ENCODE data around the gene PSMF1.
"Not testable (repeated sequence)": the region's sequence is repeated elsewhere in the genome, so short reads cannot be mapped to it uniquely, and the experiment has no call there.

Gene PSMF1

GRCh38 chr20:1122388-1123315 lies 4.2 kb downstream of the PSMF1 start:
- DNase-seq (ENCODE audit: low read depth), result peak; percentile 36

GRCh38 chr20:1123666-1124065 lies 5.3 kb downstream of the PSMF1 start:
- no peak for DNase-seq (ENCODE audit: low read depth)

- no peak for DNase-seq (ENCODE audit: low read depth)
These were observed 6.0 kb downstream of the PSMF1 start for GRCh38 chr20:1124421-1124820.

DNA sequence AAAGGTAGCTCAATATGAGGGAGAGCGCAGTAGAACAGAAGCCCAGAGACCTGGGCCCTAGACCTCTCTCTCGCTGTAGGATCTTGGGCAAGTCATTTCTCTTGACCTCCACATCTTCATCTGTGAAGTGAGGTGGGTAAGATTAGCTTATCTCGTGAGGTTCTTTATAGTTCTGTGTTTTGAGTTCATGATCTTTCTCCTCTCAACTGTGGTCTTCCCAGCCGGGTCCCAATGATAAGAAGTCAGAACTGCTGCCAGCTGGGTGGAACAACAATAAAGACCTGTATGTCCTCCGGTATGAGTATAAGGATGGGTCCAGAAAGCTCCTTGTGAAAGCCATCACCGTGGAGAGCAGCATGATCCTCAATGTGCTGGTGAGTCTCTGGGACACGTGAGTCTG lies 6.9 kb downstream of the PSMF1 start:
- DNase-seq (ENCODE audit: low read depth), result no peak

DNA sequence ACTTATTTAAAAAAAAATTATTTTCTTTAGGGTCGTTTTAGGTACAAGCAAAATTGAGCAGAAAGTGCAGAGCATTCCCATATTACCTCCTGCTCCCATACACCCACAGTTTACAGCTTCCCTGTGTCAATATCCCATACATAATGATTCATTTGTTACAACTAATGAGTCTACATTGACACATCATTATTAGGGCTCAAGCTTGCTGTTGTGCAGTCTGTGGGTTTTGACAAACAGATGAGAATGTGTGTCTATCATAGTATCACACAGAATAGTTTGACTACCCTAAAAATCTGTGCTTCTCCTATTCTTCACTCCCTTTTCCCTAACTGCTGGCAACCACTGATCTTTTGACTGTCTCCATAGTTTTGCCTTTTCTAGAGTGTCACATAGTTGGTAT lies 9.4 kb downstream of the PSMF1 start:
- no peak for DNase-seq (ENCODE audit: low read depth)

DNA sequence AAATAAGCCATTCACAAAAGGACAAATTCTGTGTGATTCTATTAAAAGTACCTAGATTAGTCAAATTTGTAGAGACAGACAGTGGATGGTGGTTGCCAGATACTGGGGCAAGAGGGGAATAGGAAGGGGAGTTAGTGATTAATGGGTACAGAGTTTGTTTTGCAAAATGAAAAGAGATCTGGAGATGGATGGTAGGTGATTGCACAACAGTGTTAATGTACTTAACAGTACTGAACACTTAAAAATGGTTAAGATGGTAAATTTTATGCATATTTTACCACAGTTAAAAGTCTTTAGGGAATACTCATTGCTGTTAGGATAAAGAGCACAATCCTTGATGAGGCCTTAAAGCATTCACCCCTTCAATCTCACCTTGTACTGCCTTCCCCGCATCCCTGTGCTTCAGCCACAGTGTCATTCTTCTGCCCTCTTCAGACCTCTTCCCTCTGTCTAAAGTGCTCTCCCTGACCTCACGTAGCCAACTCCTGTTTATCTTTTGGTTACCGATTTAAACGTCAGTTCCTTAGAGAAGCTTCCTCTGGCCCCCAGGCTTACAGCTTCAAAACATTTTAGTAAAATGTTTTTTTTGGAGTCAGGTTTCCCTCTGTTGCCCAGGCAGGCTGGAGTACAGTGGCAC lies 11.8 kb downstream of the PSMF1 start:
- DNase-seq (ENCODE audit: low read depth), result peak; percentile 16

DNA sequence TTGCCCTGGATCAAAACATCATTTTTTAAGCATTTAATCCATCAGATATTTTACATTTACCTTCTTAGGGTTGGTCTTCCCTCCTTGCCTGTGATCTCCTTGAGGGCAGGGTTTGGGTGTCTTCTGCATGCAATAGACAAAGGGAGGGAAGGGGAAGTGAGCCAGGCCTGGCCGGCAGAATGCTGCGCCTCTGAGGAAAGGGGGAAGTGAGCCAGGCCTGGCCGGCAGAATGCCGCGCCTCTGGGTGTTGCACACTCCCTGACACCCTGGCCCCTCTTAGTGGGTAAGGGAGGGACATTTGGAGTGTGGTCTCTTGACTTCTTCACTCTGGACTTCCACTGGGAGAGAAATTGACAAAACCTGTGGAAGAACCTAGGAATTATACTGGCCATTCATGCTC lies 12.4 kb downstream of the PSMF1 start:
- DNase-seq (ENCODE audit: low read depth), result no peak

GRCh38 chr20:1131354-1131753 lies 13.0 kb downstream of the PSMF1 start:
- no peak for DNase-seq (ENCODE audit: low read depth)

DNA sequence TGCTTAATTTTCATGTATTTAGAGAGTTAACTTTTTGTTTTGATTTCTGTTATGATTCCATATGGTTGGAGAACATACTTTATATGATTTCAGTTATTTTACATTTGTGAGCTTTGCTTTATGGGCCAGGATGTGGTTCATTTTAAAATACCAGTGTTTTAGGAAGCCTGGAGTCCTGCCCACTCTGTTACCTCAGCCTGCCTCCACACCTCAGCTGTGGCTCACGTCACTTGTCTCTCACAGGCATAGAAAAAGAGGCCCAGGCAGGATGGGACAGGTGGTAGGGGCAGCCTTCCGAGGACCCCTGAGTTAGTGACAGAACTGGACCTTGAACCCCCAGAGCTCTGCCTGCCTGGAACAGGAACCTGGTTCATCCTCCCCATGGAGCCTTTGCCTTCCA lies 16.0 kb downstream of the PSMF1 start:
- DNase-seq (ENCODE audit: low read depth), result no peak

DNA sequence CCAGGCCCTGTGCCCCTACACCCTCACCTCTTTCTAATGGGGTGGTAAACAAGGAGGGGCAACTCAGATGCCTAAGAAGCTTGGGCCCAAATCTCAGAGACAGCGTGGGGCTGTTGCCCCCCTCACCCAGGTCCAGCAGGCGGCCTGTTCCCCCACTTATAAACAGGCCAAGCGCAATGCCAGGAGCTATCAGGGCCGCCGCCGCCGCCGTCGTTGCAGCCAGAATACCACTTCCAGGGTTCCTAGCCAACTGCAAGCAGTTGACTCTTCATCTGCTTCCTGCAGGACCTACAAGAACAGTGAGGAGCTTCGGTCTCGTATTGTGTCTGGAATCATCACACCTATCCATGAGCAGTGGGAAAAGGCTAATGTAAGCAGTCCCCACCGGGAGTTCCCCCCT lies 16.4 kb downstream of the PSMF1 start:
- DNase-seq (ENCODE audit: low read depth), result no peak

DNA sequence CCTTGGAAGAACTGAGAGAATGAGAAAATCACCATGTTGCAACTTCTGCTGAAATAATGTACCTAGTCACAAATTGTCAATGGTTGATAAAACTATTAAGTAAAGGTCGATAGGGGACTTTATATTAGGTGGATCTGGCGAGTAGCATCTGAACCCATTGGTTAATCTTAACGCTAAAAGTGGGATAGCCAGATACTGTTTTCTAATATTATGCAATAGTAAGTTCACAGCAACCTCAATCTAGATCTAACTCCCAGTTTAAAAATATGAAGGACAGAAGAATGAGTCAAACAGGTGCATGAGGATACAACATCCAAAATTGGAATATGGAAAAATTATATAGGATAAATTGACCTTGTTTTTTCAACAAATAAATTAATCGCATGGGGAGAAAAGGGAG lies 18.8 kb downstream of the PSMF1 start:
- DNase-seq (ENCODE audit: low read depth), result no peak

- DNase-seq (ENCODE audit: low read depth), result no peak
These were observed 26.2 kb downstream of the PSMF1 start for GRCh38 chr20:1144401-1145172.

- no peak for DNase-seq (ENCODE audit: low read depth)
These were observed 28.6 kb downstream of the PSMF1 start for GRCh38 chr20:1146957-1147356.

- not testable (repeated sequence) for DNase-seq (ENCODE audit: low read depth)
These were observed 31.4 kb downstream of the PSMF1 start for GRCh38 chr20:1149812-1150211.

- peak; percentile 50 for DNase-seq (ENCODE audit: low read depth)
These were observed 31.8 kb downstream of the PSMF1 start for GRCh38 chr20:1150218-1150617.

DNA sequence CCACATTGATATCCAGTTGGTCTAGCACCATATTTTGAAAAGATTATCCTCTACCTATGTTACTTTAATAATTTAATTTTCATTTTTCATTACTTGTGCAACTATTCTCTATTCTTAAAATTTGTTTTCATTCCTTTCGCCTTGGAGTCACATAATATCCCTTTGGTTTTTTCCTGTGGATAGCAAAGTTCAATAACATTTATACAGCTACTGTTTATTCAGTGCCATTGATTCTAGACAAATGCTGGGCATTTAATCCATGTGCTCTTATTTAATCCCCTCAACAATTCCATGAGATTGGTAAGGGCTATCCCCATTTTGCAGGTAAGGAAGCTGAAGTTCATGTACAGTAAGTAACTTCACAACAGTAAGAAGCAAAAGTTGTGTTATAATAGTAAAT lies 32.6 kb downstream of the PSMF1 start:
- DNase-seq (ENCODE audit: low read depth), result no peak

GRCh38 chr20:1154226-1154625 lies 35.8 kb downstream of the PSMF1 start:
- DNase-seq (ENCODE audit: low read depth), result no peak

DNA sequence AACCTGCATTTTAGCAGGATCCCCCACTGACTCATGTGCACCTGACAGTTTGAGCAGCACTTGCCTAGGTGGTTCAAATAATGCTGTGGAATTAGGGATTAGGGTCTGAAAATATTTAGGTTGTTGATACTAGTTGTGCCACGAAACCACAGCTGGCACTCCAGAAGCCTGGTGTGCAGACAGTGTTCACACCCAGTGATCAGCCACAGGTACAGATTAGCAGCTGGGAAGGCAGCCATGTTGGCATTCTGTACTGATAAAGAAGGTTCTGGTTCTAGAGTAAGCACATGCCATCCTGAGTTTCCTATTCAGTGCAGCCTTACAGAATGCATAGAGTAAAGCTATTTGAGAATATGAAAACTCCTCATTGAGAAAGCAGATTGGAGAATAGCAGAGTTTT lies 36.3 kb downstream of the PSMF1 start:
- no peak for DNase-seq (ENCODE audit: low read depth)

DNA sequence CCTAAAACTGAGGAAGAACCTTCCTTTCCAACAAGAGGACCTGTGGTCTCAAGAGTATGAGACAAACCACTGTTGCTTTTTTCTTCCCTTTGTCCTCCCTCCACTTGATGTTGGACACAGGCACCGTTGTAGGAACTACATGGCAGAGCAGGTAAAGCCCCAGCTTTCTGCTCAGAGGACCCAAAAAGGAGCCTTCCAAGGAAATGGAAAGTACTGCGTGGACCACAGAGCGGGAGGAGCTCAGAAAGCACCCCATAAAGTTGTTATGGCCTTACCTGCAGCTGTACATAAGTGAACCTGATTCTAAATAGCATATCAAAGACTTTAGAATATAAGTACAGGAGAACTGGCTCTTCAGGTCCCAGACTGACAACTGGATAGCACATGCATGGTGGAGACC lies 36.9 kb downstream of the PSMF1 start:
- no peak for DNase-seq (ENCODE audit: low read depth)

- no peak for DNase-seq (ENCODE audit: low read depth)
These were observed 42.1 kb downstream of the PSMF1 start for GRCh38 chr20:1160496-1160895.

GRCh38 chr20:1160991-1161390 lies 42.6 kb downstream of the PSMF1 start:
- no peak for DNase-seq (ENCODE audit: low read depth)

DNA sequence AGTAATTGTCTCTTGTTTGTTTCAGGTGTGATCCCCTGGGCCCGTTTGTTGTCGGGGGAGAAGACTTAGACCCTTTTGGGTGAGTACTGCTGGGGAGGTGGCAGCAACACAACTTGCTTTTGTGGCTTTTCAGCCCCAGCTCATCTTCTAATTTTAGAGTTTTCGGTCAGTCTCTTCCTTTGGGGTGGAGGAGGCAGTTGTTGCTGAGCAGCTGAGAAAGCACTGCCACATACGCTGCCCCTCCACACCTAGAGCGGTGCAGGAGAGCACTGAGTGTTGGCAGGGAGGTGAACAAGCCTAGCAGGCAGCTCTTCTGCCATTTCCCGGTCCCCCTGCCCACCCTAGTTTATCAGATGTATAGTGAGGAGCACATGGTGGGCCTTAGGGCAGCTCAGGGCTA lies 44.7 kb downstream of the PSMF1 start:
- DNase-seq (ENCODE audit: low read depth), result no peak

DNA sequence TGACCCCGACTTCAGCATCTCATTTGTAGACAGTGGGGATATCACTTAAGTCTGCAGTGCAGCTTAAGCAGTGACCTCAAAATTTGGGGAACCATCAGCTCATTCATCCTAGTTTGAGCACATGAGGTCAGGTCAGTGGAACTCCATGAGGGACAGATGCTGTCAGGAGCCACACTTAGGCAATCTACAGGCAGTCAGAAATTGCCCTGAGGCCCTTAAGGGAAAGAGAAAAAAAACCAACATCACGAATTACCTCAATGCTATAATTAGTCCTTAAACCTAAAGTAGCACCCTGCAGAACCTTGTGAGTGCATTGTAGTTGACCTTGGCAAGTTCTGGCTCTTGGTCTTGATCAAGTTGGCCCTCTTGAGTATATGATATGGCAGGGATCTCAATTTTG lies 45.3 kb downstream of the PSMF1 start:
- no peak for DNase-seq (ENCODE audit: low read depth)

All from amniotic epithelial cell (primary cell).